ENCODE data around the gene GLI1. TPM values are rescaled to one million over a fixed set of nuclear protein-coding genes. Genes with fewer than 3 reads are reported as not detected.
A peak's percentile ranks its signal among the peaks of the same experiment; 100 is the strongest.

GLI1 gene
- total and polyA plus RNA-seq, 2 donors (not counting 1 experiment from before 2014, with no cell fraction given), result 0.40 to 2.0 TPM

DNA sequence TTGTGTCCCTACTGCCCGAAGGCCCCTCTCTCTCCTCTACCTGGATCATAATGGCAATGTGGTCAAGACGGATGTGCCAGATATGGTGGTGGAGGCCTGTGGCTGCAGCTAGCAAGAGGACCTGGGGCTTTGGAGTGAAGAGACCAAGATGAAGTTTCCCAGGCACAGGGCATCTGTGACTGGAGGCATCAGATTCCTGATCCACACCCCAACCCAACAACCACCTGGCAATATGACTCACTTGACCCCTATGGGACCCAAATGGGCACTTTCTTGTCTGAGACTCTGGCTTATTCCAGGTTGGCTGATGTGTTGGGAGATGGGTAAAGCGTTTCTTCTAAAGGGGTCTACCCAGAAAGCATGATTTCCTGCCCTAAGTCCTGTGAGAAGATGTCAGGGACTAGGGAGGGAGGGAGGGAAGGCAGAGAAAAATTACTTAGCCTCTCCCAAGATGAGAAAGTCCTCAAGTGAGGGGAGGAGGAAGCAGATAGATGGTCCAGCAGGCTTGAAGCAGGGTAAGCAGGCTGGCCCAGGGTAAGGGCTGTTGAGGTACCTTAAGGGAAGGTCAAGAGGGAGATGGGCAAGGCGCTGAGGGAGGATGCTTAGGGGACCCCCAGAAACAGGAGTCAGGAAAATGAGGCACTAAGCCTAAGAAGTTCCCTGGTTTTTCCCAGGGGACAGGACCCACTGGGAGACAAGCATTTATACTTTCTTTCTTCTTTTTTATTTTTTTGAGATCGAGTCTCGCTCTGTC lies 2.7 kb upstream of the GLI1 start:
- Histone ChIP-seq H3K27me3 (ENCODE audit: control insufficient read depth, insufficient read depth, low read length) (no peaks in the 10 kb centered on the region), H3K79me2 (ENCODE audit: control insufficient read depth, insufficient read depth, low read length) (no peaks in the 10 kb centered on the region), H2AFZ (ENCODE audit: low read length) (no peak overlapping the region), H3K9me3 (ENCODE audit: control insufficient read depth, insufficient read depth, low read depth, low read length) (no peaks in the 10 kb centered on the region), H4K20me1 (ENCODE audit: control insufficient read depth, extremely low read depth, insufficient read depth, low read length) (no peaks in the 10 kb centered on the region), H3K4me1 (ENCODE audit: control insufficient read depth, extremely low read depth, insufficient read depth, low read length) (peaks cover 19% of the 10 kb centered on the region), H3K9ac (ENCODE audit: insufficient read depth, low read length) (no peak overlapping the region), H3K27ac (ENCODE audit: insufficient read depth, low read length) (no peak overlapping the region), H3K4me2 (ENCODE audit: extremely low read depth, insufficient read depth, low read length) (no peak overlapping the region), H3K4me3 (replicated peaks in 1 of 4; ENCODE audit: control extremely low read depth in 1 of 4, insufficient read depth in 1 of 4, low read depth in 3 of 4, low read length in 4 of 4) (peak overlapping the region in 1 of 4 experiments; percentile 59), H3K36me3 (ENCODE audit: control insufficient read depth, insufficient read depth, low read length) (no peaks in the 10 kb centered on the region)
- TF ChIP-seq, protein P1, sequence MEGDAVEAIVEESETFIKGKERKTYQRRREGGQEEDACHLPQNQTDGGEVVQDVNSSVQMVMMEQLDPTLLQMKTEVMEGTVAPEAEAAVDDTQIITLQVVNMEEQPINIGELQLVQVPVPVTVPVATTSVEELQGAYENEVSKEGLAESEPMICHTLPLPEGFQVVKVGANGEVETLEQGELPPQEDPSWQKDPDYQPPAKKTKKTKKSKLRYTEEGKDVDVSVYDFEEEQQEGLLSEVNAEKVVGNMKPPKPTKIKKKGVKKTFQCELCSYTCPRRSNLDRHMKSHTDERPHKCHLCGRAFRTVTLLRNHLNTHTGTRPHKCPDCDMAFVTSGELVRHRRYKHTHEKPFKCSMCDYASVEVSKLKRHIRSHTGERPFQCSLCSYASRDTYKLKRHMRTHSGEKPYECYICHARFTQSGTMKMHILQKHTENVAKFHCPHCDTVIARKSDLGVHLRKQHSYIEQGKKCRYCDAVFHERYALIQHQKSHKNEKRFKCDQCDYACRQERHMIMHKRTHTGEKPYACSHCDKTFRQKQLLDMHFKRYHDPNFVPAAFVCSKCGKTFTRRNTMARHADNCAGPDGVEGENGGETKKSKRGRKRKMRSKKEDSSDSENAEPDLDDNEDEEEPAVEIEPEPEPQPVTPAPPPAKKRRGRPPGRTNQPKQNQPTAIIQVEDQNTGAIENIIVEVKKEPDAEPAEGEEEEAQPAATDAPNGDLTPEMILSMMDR (conservative IDR thresholded peaks at IDR 0.05 in 1 of 2, IDR thresholded peaks at IDR 0.05 in 1 of 2; ENCODE audit: low read depth in 1 of 2, low read length in 2 of 2), result no peak
- TF ChIP-seq EZH2 (IDR thresholded peaks at IDR 0.05; ENCODE audit: low read length, missing control alignments), result no peak
- no peak for DNase-seq (ENCODE audit: low read depth in 2 of 2)

DNA sequence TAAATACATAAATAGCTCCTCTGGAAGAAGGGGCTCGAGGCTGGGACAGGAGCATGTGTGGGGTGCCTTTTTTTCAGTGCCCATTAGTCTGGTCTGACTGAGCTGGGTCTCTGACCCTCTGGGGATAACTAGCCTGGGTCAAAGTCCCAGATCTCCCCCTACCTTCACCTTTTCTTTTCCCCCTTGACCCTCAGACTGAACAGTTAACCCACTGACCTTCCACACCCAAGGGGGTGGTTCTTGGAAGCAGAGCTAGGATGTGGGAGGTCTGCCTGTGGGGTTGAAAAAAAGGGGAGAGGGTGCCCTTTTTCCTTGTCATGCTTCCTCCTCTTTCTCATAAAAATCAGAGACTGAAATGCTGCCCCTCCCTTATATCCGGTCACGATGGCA lies 925 bp upstream of the GLI1 start:
- TF ChIP-seq EZH2 (IDR thresholded peaks at IDR 0.05; ENCODE audit: low read length, missing control alignments), result no peak
- peaks cover 12% of the 10 kb centered on the region for H3K4me1 ChIP-seq (ENCODE audit: control insufficient read depth, extremely low read depth, insufficient read depth, low read length)
- no peaks in the 10 kb centered on the region for H3K27me3 ChIP-seq (ENCODE audit: control insufficient read depth, insufficient read depth, low read length)
- H3K36me3 ChIP-seq (ENCODE audit: control insufficient read depth, insufficient read depth, low read length), result no peaks in the 10 kb centered on the region
- H3K79me2 ChIP-seq (ENCODE audit: control insufficient read depth, insufficient read depth, low read length), result no peaks in the 10 kb centered on the region
- peak overlapping the region; percentile 100 for H3K4me2 ChIP-seq (ENCODE audit: extremely low read depth, insufficient read depth, low read length)
- no peaks in the 10 kb centered on the region for H3K9me3 ChIP-seq (ENCODE audit: control insufficient read depth, insufficient read depth, low read depth, low read length)
- peak overlapping the region; percentile 83 to 89 (median 84) for H3K4me3 ChIP-seq (replicated peaks in 1 of 4; ENCODE audit: control extremely low read depth in 1 of 4, insufficient read depth in 1 of 4, low read depth in 3 of 4, low read length in 4 of 4)
- no peak for DNase-seq (ENCODE audit: low read depth in 2 of 2)
- H3K27ac ChIP-seq (ENCODE audit: insufficient read depth, low read length), result peak overlapping the region; percentile 62
- peak overlapping the region; percentile 41 for H3K9ac ChIP-seq (ENCODE audit: insufficient read depth, low read length)
- peak overlapping the region; percentile 28 for H2AFZ ChIP-seq (ENCODE audit: low read length)
- H4K20me1 ChIP-seq (ENCODE audit: control insufficient read depth, extremely low read depth, insufficient read depth, low read length), result no peaks in the 10 kb centered on the region

DNA sequence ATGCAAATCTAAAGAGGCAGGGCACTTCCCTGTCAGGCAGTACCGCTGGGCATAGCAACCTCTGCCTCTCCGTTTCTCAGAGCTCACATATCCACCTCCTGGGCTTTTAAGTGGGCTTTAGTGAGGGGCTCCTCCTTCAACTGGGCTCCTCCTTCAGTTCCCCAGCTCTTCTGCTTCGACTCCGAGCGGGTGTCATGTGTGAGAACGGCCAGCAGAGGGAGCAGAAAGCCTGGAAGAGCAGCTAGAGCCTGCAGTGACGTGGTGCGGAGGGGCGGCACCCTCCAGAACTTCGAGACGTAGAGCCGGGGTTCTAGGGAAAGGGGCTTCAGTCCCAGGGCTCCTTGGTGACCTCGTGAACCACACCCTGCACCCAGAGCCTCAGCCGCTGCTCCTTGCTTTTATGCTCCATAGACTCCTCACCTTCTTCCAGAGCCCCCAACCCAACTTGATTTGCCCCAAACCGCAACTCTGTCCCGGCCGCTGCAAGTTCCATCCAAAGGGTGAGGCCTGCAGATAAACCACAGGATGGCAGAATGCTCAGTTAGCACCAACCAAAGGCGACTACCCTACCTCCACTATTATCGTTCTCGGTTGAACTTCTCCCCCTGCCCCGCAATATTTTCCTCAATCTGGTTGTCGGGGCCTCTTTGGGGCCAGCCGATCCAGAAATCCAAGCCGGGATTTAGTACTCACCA lies 383 bp upstream of the GLI1 start:
- no peaks in the 10 kb centered on the region for H3K9me3 ChIP-seq (ENCODE audit: control insufficient read depth, insufficient read depth, low read depth, low read length)
- H3K9ac ChIP-seq (ENCODE audit: insufficient read depth, low read length), result peak overlapping the region; percentile 41
- peak overlapping the region; percentile 96 for H2AFZ ChIP-seq (ENCODE audit: low read length)
- H3K36me3 ChIP-seq (ENCODE audit: control insufficient read depth, insufficient read depth, low read length), result no peaks in the 10 kb centered on the region
- peak; percentile 95 to 97 for DNase-seq (ENCODE audit: low read depth in 2 of 2)
- H3K4me1 ChIP-seq (ENCODE audit: control insufficient read depth, extremely low read depth, insufficient read depth, low read length), result peaks cover 12% of the 10 kb centered on the region
- H3K4me3 ChIP-seq (replicated peaks in 1 of 4; ENCODE audit: control extremely low read depth in 1 of 4, insufficient read depth in 1 of 4, low read depth in 3 of 4, low read length in 4 of 4), result peak overlapping the region; percentile 83 to 89 (median 84)
- peak overlapping the region; percentile 100 for H3K4me2 ChIP-seq (ENCODE audit: extremely low read depth, insufficient read depth, low read length)
- H4K20me1 ChIP-seq (ENCODE audit: control insufficient read depth, extremely low read depth, insufficient read depth, low read length), result no peaks in the 10 kb centered on the region
- no peaks in the 10 kb centered on the region for H3K27me3 ChIP-seq (ENCODE audit: control insufficient read depth, insufficient read depth, low read length)
- H3K79me2 ChIP-seq (ENCODE audit: control insufficient read depth, insufficient read depth, low read length), result no peaks in the 10 kb centered on the region
- no peak for TF ChIP-seq EZH2 (IDR thresholded peaks at IDR 0.05; ENCODE audit: low read length, missing control alignments)
- TF ChIP-seq, protein P1 (conservative IDR thresholded peaks at IDR 0.05 in 1 of 2, IDR thresholded peaks at IDR 0.05 in 1 of 2; ENCODE audit: low read depth in 1 of 2, low read length in 2 of 2), result peak; percentile 74 to 98
- H3K27ac ChIP-seq (ENCODE audit: insufficient read depth, low read length), result peak overlapping the region; percentile 62

Data from fibroblast of lung (primary cell).